Hematopoietic multipotent progenitor cell (in vitro differentiated cells): ENCODE results near the gene TXNRD1. TPM values are rescaled to one million over a fixed set of nuclear protein-coding genes. Genes with fewer than 3 reads are reported as not detected.
"Not testable (repeated sequence)": the region's sequence is repeated elsewhere in the genome, so short reads cannot be mapped to it uniquely, and the experiment has no call there.

Experiments
- DNase-seq, 3 donors: peaks; one replicate each; pipeline ENCODE4 v3.0.0-alpha.2; 2011 to 2015; ENCODE audit warnings: low read depth in 2 of 3, low spot score in 2 of 3
- total RNA-seq: library from RNA; depleted of rRNA; stranded (reverse); fragments of >200 nt; gene quantifications from one replicate; pipeline ENCODE4 v1.2.3, GENCODE V29; 2012

Gene TXNRD1
- total RNA-seq: 82.1 TPM

- peak; percentile 75 to 90 (median 88) for DNase-seq
Observed at GRCh38 chr12:104215638-104216297, at the start of gene TXNRD1. Gene TXNRD1 (plus strand): TSS chr12:104215779. CDS start chr12:104215803, 24 bp downstream.

GRCh38 chr12:104165801-104166200, 49.8 kb upstream of the TXNRD1 start:
- DNase-seq: no peak

- no peak for DNase-seq
Observed at GRCh38 chr12:104166465-104166864, 49.1 kb upstream of the TXNRD1 start.

- no peak for DNase-seq
Observed at GRCh38 chr12:104167519-104168458, 47.8 kb upstream of the TXNRD1 start.

GRCh38 chr12:104168596-104168995, 47.0 kb upstream of the TXNRD1 start:
- DNase-seq: no peak

- DNase-seq: no peak
Observed at GRCh38 chr12:104171785-104172569, 43.6 kb upstream of the TXNRD1 start.

- DNase-seq: no peak
Observed at GRCh38 chr12:104172570-104172947, 43.0 kb upstream of the TXNRD1 start.

- DNase-seq: not testable (repeated sequence)
Observed at GRCh38 chr12:104173804-104174203, 41.8 kb upstream of the TXNRD1 start.

GRCh38 chr12:104175726-104176247, 39.8 kb upstream of the TXNRD1 start:
- peak in 1 of 3 donors; percentile 21 for DNase-seq

- no peak for DNase-seq
Observed at GRCh38 chr12:104177336-104177662, 38.3 kb upstream of the TXNRD1 start.

- DNase-seq: peak in 2 of 3 donors; percentile 22 to 35
Observed at GRCh38 chr12:104177663-104178501, 37.7 kb upstream of the TXNRD1 start.

- DNase-seq: no peak
Observed at GRCh38 chr12:104180374-104180773, 35.2 kb upstream of the TXNRD1 start.

- DNase-seq: no peak
Observed at GRCh38 chr12:104181313-104181712, 34.3 kb upstream of the TXNRD1 start.

- DNase-seq: no peak
Observed at GRCh38 chr12:104182144-104182543, 33.4 kb upstream of the TXNRD1 start.

GRCh38 chr12:104182621-104183378, 32.8 kb upstream of the TXNRD1 start:
- DNase-seq: no peak

GRCh38 chr12:104183443-104183842, 32.1 kb upstream of the TXNRD1 start:
- no peak for DNase-seq

GRCh38 chr12:104187446-104188155, 28.0 kb upstream of the TXNRD1 start:
- no peak for DNase-seq

- no peak for DNase-seq
Observed at GRCh38 chr12:104188534-104188933, 27.0 kb upstream of the TXNRD1 start.
